Activated naive CD8-positive, alpha-beta T cell treated with anti-CD3 and anti-CD28 coated beads, Interleukin-2, amount 50 U/mL, for 16 hours (primary cell): Measurements from ENCODE around the gene FANCC.

Experiments used
- DNase-seq: peaks from one replicate; pipeline ENCODE4 v3.0.0-alpha.2; 2020; ENCODE audit warnings: low read depth, low spot score

FANCC gene

GRCh38 chr9:95070549-95071021 is 246.9 kb downstream of the FANCC start:
- no peak for DNase-seq

- DNase-seq: no peak
Observed at GRCh38 chr9:95067897-95068296, 249.6 kb downstream of the FANCC start.

- DNase-seq: no peak
Observed at GRCh38 chr9:95067057-95067456, 250.5 kb downstream of the FANCC start.

DNA sequence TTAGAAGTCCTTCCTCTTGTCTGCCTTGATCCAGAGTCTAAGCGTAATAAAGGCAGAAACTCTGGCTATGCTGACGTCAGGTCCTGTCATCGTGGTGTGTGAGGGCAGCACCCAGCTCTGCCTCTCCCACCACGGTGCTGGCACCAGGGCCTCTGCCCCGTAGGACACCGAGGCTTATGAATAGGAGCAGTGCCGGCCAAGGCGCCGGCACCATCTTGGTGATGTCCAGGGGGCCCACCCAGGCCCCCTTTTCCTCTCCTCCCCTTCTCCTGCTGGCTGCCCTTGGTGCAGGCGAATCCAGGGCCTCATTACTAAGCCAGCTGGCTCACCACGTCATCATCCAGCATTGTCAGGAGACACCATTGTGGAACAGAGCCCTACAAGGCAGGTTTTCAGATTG is 252.3 kb downstream of the FANCC start:
- DNase-seq: no peak

DNA sequence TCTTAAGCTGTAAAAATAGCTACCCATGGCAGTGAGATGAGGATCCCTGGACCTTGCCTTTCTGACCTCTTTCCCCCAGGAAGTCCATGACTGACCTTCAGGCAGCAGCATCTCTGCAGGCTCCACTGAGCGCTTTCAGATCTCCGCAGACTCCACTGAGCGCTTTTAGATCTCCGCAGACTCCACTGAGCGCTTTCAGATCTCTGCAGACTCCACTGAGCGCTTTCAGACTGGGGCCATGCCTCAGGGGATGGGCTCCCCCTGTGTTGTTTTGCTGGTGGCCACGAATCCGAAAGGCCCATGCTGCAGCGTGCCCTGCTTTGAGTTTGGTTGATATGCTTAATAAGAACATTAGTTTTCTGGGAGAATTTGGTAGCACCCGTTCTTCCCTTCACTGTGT is 254.2 kb downstream of the FANCC start:
- DNase-seq: no peak

GRCh38 chr9:95062596-95063065 is 254.9 kb downstream of the FANCC start:
- no peak for DNase-seq

- DNase-seq: no peak
Observed at GRCh38 chr9:95061916-95062595, 255.5 kb downstream of the FANCC start.

- DNase-seq: no peak
Observed at GRCh38 chr9:95060916-95061315, 256.6 kb downstream of the FANCC start.

DNA sequence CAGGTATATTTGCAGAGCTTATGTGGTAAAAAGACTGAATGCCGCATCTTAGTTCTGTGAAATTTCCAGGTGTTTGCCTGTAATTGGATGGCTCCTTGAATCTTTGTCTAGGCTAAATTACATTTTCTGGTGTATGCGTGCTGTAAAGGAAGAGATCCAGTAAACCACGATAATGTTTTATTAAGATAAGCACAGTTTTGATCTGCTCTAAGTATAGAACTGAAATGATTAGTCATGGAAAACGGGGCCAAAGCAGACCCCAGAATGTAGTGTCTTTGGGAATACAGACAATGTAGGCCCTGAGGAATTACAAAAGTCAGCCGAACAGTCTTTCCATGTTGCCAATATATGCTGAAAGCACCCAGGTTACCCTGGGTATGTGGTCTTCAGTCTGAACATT is 257.3 kb downstream of the FANCC start:
- no peak for DNase-seq

GRCh38 chr9:95058795-95059386 is 258.6 kb downstream of the FANCC start:
- no peak for DNase-seq

GRCh38 chr9:95058121-95058785 is 259.3 kb downstream of the FANCC start:
- no peak for DNase-seq

DNA sequence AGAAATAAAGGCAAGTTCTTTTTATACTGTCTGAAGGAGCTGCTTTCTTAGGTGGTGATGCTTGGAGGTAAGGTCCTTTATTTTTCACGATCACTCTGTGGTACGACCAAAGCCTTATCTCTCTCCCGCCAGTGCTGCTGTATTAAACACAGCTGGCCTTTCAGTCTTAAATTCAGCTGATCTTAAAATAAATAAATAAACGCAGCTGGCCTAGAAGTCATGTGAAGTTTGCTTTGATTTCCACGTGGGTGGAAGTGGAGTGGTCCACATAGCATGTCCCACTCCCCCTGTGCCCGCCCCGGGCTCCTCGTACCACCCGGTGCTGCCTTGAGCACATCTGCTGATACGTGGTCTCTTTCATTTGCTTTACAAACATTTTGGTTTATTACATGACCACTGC is 260.4 kb downstream of the FANCC start:
- no peak for DNase-seq

- DNase-seq: no peak
Observed at GRCh38 chr9:95055851-95056551, 261.5 kb downstream of the FANCC start.

DNA sequence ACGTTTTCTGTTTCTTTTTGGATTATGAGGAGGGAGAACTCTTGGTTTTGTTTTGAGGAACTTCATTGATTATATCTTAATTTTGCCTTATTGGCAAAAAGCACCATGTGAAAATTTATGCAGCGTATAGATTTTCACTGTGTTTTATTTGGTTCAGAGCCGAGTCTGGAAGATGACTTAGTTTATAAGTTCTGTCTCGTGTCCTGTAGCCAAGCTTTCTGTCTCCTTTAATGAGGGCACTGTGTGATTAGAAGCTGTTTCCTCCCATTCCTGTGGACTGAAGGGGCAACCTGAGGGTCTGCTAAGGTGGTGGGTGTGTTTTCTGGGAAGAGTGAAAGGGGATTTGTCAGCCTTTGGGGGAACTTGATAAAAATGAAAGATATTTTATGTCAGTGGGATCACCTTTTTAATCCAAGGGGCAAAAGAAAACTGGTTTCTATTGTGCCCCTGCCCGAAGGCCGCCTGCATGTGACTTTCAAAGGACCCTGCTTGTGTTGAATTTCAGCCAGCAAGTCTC is 262.1 kb downstream of the FANCC start:
- DNase-seq: no peak

- no peak for DNase-seq
Observed at GRCh38 chr9:95053611-95054570, 263.6 kb downstream of the FANCC start.

GRCh38 chr9:95049761-95050160 is 267.7 kb downstream of the FANCC start:
- DNase-seq: no peak
